ENCODE measurements around the gene MBNL2.

The MBNL2 gene

DNA sequence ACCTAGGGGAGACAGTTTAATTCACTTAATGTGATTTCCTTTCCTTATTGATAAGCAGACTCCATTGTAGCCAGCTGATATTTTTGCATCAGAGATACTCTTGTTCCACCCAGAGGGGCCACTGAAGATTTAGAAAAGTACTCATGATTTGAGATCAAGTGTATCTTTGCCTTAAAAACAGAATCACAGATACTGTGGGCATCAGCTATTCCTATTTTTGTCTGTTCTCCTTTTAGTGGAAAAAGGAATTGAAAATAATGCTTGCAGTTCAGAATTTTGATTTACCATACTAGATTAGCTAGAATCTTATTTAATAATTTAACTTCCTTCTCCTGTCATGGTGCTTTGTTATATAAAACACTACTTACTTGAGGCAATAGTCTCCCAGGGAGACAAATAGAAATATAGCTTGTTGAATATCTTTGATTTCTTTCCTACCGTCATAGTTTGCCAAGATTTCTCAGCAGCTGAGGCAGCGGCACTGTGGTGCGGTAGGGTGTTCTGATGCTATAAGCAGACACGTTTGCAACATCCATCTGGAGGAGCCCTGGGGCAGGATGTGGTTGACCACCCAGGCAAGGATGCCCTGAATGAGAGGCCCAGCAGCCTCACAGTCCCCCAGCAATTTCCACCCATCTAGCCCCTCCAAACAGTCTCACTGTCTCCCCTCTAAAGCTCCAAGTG, 164.8 kb downstream of the MBNL2 start:
- peak; percentile 27 to 30 for DNase-seq

DNA sequence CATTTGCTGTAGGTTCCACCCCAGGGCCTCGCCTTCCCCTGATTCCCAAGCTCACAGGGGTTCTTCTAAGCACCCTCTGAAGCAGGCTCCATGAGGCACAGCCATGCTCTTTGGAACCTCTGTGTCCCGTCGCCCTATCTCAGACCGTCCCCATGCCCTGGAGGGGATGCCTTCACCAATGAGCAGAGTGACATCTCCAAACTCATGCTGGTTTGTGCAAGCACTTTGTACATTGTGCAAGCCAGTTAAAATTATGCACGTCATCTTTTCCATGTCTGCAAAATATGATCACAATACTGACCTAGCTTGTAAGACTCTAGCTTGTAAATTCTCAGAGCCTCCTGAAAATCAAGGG, 165.3 kb downstream of the MBNL2 start:
- no peak for DNase-seq

DNA sequence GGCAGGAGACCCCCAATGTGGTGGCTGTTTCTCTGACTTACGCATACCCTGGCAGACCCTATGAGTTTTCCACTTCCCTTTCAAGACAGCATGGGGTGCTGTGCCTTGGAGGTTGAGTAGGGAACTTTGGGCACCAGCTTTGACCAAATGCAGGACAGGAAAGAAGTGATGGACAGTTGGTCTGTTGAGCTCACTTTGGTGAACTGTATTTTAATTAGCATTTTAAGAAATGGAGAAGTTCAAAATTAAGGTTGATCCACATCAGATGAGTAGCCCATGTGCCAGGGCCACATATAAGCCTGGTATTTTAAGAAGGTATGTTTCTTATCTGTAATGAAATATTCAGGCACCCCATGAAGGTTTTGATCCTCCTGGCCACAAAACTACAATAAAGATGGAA, 165.8 kb downstream of the MBNL2 start:
- DNase-seq = no peak

DNA sequence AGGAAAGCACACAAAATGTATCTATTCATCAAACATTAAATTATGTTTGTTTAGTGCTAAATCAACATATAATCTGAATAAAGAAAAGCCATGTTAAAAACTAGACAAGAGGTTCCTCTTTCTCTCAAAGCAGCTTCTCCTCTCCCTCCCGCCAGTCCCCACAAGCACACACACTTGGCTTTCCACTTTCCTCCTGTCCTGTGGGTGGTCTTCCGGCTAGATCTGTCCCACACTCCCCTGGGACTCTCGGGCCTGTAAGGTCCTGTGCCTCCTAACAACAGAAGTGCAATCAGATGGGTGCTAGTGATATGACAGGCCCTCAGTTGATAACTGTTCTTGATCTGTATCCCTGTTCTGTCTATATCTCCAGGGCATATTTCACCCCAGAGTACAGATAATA, 166.2 kb downstream of the MBNL2 start:
- no peak for DNase-seq

DNA sequence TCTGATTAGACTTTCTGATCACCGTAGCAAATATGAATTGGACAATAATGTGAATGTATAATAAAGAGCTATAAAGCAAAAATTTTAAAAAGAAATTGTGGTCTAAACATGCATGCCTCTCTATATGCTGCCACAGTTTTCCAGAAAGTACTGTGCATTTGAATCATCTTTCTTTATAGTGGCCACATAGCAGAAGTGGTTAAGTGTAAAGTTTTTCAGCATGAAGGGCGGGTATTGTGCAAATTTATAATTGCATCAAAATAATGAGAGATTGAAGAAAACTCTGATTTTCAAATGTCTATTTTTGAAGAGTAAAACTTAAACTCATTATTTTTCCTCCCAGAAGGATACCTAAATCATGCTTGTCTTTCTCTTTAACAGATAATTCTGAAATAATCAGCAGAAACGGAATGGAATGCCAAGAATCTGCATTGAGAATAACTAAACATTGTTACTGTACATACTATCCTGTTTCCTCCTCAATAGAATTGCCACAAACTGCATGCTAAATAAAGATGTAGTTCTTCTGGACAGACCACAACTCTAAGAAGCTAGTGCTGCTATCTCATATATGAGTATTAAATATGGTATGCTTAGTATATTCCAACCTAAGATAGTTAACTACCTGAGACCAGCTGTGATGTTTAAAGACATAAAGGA, 168.9 kb downstream of the MBNL2 start:
- no peak for DNase-seq

DNA sequence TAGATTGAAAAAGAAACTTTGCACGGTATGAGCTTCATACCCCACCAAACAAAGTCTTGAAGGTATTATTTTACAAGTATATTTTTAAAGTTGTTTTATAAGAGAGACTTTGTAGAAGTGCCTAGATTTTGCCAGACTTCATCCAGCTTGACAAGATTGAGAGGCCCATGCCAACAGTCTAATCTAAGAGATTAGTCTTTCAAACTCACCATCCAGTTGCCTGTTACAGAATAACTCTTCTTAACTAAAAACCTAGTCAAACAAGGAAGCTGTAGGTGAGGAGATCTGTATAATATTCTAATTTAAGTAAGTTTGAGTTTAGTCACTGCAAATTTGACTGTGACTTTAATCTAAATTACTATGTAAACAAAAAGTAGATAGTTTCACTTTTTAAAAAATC, 169.9 kb downstream of the MBNL2 start:
- no peak for DNase-seq

DNA sequence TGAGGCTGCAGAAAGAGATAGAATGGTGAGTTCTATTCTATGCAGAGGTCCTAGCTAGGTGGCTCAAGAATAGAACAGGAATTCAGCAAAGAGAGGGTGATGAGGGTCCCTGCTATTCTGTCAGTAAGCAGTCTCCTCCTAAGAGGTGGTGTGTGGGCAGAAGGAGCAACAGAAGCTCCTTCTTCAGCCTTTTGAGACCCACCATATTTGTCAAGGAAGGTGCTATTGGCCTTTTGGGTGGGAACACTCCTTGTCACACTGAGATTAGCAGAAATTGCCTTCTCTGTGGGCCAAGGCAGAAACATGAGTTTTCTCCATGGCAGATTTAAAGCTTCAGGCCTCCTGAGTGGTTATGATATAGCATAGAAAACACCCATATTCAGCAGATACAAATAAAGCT, 172.4 kb downstream of the MBNL2 start:
- no peak for DNase-seq

DNA sequence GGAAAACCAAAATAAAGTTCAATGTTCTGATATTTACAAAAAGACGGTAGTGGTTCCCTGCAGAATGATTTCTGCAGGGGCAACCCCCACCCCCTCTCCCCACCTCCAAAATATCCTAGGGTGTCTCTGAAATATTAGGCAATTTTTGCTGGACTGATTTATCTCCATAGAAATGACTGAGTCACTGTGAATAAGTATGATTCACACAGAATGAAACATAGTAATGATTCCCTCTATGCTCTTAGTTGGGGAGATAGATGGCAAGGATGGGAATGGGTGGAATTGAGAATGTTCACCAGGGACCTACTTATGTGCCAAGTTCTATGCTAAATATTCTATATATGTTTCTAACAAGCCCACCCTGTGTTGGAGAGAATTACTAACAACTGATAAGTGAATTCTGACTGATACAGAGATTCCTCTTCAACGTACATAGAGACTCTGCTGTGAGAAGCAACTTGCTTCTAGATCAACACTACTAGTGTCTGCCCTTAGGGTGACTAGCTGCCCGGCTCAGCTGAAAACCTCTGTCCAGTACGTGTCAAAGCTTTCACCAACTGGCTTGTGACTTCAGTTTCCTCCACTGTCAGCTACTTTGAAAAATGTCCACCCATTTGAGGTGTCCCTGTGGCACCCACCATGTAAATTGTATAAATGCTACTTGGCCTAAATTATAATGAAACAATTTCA, 173.5 kb downstream of the MBNL2 start:
- DNase-seq = no peak

DNA sequence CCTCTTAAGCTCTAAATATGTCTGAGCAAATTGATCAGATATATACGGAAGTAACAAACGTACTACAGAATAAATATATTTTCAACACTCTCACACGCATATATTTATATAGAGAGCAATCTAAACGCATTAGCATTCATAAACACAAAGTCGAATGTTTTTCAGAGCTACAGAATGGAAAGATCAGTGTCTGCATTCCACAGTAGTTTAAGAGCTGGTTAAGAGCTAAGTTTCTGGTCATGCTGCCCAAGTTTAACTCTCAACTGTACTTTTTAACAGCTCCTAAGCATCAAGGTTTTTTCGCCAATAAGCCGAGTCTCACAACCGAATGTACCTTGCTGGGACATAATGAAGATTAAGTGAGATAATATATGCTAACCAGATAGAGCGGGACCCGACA, 175.1 kb downstream of the MBNL2 start:
- no peak for DNase-seq

DNA sequence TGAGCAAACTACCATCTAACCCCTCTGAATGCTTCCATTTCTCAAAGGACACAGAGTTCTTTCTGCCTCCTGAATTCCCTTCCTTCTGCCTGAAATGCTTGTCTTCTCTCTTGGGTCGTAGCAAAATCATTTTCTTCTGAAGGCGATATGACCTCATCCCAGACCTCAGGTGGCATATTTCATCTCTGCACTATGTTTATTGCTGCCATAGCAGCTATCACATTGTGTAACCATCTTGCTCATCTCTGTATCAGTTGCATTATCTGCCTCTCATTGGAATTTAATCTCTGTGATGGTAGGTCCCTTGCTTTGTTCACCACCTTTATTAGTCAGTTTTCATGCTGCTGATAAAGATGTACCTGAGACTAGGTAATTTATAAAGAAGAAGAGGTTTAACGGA, 179.3 kb downstream of the MBNL2 start:
- no peak for DNase-seq

DNA sequence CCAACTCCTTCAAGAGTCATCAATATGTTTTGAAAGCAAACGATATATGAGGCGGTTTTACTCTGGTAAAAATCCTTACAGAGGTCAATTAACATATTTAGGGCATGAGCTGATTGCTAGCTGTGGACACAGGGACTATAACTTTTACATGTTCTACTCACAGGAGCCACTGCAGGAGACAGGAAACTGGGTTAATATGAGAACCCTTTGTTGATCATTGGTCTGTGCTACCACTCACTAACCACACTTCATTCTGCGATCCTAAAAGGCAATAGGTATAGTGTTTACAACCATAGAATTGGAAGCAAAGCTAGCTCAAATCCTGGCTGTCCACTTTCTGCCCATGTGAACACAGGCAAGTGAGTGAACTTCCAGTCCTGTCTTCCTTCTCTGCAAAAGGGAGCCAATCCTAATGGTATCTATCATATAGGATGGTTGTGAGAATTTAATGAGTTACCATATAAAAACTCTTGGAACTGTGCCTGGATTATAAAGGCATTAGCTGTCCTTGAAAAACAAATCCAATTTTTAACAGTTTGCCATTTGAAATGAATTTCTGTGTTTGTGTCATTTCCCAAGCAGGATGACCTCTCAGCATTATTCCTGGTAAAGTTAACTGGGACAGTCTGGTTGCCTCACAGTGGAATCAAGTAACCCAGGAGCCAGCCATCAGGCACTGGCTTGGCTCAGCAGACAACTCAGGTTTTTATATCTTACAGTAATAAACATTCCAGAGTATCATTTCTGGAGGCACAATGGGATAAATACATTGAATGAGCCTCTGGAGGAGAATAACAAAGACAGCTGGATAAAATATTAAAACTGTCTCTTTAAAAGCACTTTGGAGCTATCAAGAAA, 182.0 kb downstream of the MBNL2 start:
- no peak for DNase-seq

DNA sequence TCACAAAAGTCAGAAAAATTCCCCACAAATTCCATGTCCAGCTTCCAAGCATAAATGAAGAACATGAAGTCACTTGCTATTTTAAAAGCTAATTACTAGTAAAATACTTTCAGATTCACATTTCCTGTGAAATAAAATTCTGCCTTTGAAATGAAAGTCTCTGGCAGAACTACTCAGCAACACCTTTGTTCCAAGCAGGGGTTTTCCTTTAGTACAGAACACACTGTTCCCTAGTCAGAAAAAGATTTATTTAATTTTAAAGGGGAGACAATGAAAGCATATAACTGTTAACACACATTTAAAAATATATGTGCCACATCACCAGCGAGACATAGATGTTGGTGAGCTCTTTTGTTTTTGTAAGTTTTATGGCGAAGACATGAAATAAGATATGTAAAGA, 185.4 kb downstream of the MBNL2 start:
- DNase-seq = no peak

DNA sequence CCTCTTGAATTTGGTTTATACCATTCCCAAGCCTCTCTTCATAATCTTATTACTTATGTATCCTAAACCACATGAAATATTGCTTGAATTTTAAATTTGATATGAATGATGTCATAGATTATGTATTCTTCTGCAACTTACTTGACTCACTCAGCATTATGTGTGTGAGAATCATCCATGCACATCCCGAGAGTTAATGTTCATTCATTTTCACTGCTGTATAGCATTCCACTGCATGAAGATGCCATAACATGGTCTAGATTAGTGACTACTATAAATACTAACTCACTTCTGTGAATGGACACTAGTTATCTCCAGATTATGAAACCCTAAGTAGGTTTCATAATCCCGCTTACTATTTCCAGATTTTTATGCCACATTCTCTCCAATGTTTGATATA, 186.8 kb downstream of the MBNL2 start:
- no peak for DNase-seq

DNA sequence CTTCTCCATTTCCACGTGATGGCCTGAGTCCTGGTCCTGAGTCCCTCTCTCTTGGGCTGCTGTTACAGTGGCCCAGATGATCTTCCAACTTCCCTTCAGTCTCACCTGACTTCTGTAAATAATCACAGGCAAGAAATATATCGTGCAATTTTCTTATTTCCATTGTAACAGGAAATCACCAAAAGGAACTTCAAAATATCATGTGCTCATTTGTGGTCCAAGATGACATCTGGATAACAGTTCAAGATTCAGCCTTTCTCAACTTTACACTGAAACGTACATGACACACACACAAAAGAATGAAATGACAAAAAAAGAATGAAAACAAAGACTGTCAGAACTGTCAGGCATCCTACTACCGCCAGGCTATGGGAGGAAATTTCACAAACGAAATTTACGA, 189.9 kb downstream of the MBNL2 start:
- DNase-seq = no peak

DNA sequence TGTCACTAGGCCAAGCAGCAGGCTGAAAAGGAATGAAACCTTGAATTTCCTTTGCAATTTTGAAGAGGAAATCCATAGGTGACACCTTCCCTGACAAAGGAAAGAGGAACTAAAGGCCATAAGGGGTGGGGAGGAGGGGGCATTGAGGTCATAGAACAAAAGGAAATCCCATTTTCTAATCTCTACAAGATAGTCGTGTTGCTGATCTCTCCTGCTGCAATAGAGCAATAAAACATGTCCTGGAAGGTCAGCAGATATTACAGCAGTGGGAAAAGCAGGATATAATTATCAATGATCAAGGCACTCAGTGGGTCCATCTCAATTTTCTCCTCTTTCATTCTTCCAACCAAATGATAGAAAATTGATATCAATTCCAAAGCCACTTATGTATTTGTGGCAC, 191.6 kb downstream of the MBNL2 start:
- DNase-seq = no peak

DNA sequence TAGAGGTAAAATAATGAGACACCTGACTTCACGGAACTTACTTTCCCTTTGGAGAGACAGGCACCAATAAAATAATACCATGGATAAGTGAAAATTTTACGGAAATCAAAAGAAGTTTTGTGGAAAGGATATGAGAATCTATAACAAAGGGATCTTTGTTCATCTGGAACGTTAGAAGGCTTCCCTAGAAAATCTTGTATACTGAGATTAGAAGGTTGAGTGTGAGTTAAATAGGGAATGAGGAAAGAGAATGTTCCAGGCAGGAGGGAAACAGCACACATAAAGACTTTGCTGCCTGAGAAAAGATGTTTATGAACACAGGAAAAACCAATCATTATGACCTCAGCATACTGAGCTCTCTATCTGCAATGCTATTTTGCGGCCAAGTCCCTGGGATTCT, 192.3 kb downstream of the MBNL2 start:
- DNase-seq = no peak

DNA sequence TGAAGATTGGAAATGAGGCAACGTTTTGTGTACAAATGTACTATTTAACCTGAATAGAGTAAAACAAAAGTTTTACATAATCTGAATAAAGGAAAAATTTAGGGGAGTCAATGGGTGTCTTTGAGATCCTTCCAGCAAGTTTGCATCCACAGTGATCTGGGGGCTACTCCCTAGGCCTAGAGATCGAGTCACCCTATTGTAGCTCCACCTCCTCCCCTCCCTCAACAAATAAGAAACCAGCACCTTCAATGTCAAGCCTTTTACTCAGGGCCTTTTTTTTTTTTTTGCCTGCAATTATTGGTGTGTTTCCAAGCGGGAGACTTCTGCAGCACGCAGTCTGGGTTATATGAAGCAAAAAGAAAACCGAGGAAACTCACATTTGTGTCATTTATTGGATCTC, 195.6 kb downstream of the MBNL2 start:
- no peak for DNase-seq

DNA sequence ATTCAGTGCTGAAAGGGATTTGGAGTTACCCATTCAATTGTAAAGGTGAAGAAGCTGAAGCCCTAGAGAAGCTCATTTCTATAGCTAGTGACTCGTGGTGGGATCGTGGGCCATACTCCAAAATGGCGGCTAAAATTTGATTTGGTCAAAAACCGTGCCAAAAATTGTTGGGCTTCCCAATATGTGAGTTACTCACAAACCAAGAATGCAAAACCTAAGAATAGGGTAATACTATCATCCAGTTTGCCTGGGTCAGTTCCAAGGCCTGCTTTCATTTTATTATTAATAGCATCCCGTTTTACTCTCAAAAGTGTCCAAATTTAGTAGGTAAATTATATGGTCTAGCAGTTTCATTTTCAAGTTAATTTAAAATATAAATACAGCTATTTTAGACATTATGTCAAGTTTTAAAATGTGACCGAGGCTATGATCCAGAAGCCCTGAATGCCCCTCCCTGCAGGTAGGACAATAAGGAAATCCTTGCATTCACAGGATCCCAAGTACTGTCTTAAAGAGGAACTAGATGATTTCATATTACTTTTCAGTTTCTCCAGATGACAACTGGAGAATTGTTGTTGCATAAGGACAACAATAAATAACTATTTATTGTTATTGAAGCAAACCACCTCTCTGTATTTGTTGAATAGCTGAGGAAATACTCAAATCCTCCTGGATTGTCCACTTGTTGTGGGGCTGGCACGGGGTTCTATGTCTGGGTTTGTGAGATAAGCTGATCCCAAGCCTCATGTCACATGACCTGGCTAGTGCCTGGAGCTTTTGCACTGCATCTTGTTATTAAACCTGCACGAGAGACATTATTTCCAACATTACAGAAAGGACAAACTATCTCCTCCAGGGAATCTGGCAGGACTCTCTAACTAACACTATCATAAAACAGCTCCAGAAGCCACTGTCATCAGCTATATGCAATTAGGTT, 200.3 kb downstream of the MBNL2 start:
- DNase-seq = no peak

DNA sequence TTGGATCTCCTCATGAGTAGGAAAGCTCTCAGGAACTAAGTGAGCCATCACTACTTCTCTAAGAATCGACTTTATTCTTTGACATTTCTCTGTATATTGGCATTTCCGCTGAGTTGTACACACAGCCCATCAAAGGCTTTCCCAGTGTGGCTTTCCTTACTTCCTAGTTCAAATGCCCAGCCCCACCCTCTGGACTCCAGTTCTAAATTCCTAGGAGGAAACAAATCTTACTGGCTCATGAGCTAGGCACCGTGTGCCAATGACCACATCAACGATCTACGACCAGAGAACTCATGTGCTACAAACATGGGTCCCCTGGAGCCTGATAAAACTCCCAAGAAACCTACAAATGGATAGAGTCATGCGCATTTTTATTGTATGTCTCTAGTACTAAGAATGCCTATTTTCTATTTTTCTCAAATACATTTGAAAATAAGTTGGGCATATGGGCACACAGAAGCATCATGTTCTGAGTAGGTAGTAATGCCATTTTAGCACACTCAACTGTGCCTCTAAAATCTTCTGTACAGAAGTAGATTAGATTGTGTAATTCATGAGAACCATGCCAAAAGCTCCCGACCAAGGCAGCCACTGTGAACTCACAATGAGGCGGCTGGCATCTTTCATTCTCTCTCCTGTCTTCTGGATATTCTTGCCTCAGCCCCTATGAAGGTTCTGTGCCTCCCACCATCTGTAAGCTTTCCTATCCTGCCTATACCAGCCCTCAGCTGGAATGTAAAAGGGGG, 201.3 kb downstream of the MBNL2 start:
- DNase-seq = no peak

DNA sequence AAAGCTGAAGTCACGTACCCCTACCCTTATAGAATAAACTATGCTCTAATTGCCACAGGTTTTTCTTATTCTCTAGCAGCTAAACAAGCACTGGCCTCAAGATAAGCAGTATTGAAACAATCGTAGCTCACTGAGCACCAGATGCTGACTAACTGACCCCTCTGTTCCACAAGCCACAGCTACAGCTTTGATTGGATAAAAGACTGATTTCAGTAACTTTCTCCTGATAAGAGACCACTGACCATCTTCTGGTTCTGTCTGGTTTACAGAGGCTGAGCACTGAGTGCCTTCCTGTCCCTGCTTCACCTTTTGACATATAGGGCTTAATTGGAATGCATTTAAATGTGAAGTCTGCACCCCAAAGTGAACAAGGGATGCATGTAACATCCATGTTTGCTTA, 203.5 kb downstream of the MBNL2 start:
- DNase-seq = no peak

DNA sequence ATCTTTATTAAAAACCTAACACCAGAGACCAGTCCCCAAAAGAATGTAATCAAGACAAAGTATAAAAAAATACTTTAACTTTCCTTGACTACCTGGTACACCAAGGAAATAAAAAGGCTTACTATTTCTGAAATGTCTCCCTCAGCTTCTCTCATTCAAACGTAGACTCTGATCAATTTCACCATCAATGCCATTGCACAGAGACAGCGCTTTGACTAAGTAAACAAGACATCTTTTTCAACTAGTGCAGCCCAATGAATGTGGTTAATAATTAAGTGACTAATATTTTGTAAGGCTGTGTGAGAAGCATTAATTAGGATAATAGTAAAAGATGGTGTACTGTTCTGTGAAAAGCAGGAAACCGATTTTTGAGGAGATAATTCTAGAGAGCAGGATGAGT, 204.6 kb downstream of the MBNL2 start:
- no peak for DNase-seq

DNA sequence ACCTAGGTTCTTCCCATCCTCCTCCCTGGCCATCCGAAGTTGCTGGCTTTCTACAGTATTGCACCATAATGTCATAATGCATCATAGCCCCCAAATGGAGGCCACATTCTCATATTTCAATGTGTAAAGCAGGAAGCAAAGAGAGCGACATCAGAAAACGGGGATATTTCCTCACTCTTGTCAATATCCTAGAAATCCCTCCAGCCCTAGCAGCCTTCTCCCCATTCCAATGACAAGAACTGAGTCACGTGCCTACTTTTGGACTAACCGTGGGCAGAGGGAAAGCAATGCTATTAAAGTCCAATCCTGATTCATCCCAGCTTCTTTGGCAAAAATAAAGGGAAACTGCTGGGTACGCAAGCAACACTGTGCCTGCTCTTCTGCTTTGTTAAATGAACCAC, 207.5 kb downstream of the MBNL2 start:
- no peak for DNase-seq
